ENCODE results near the gene GFRA1. TPM values are rescaled to one million over a fixed set of nuclear protein-coding genes. Genes with fewer than 3 reads are reported as not detected.

Gene GFRA1
- polyA plus RNA-seq, 3 donors, result not detected

GRCh38 chr10:116085323-116085722 is 187.7 kb downstream of the GFRA1 start:
- no peak for DNase-seq
- H3K27me3 ChIP-seq (ENCODE audit: control insufficient read depth in 2 of 2, insufficient read depth in 2 of 2, low read length in 2 of 2), result no peaks in the 10 kb centered on the region
- WGBS (ENCODE audit: insufficient coverage), result 78% methylated on average over 2 of the region's 4 CpGs
- H3K4me3 ChIP-seq (replicated peaks in 1 of 3; ENCODE audit: low read depth in 2 of 3, low read length in 3 of 3), result no peak overlapping the region
- H3K27me3 Mint-ChIP-seq (ENCODE audit: low read depth in 3 of 3), result peaks cover 0 to 3% (median 0%) of the 10 kb centered on the region in 3 donors
- H3K4me1 Mint-ChIP-seq, result no peaks in the 10 kb centered on the region
- H3K79me2 ChIP-seq (ENCODE audit: insufficient read depth, low read length), result no peaks in the 10 kb centered on the region
- H3K27ac ChIP-seq (ENCODE audit: low read depth in 1 of 2, low read length in 2 of 2), result no peak overlapping the region
- H4K20me1 ChIP-seq (ENCODE audit: insufficient read depth, low read length), result no peaks in the 10 kb centered on the region
- no peak overlapping the region for H2AFZ ChIP-seq (ENCODE audit: insufficient read depth, low read depth, low read length, poor library complexity, severe bottlenecking)
- H3K4me3 Mint-ChIP-seq, result no peak overlapping the region
- no peaks in the 10 kb centered on the region for H3K36me3 Mint-ChIP-seq
- intact Hi-C loops (cut with micrococcal nuclease), result no loop called here
- peaks cover 0 to 9% (median 0%) of the 10 kb centered on the region in 7 donors for H3K9me3 Mint-ChIP-seq
- H3K9me3 ChIP-seq (replicated peaks in 1 of 2; ENCODE audit: control insufficient read depth in 1 of 2, insufficient read depth in 1 of 2, low read length in 2 of 2), result no peaks in the 10 kb centered on the region
- no peak overlapping the region for H3K4me2 ChIP-seq (replicated peaks; ENCODE audit: extremely low read depth, low read length, poor library complexity, severe bottlenecking)
- no peaks in the 10 kb centered on the region for H3K36me3 ChIP-seq (replicated peaks in 1 of 2; ENCODE audit: control insufficient read depth in 1 of 2, insufficient read depth in 2 of 2, low read length in 2 of 2)
- no peak for TF ChIP-seq CTCF (IDR thresholded peaks at IDR 0.05)
- H3K4me1 ChIP-seq (ENCODE audit: control insufficient read depth in 1 of 2, insufficient read depth in 2 of 2, low read length in 2 of 2), result no peaks in the 10 kb centered on the region
- H3K27ac Mint-ChIP-seq, result no peak overlapping the region
- H3K9ac ChIP-seq (ENCODE audit: insufficient read depth, low read length, poor library complexity, severe bottlenecking), result no peak overlapping the region

GRCh38 chr10:116084161-116084560 is 188.8 kb downstream of the GFRA1 start:
- H4K20me1 ChIP-seq (ENCODE audit: insufficient read depth, low read length), result no peaks in the 10 kb centered on the region
- no peak overlapping the region for H3K4me2 ChIP-seq (replicated peaks; ENCODE audit: extremely low read depth, low read length, poor library complexity, severe bottlenecking)
- Mint-ChIP-seq H3K36me3 (no peaks in the 10 kb centered on the region), H3K9me3 (peaks cover 0 to 9% (median 1%) of the 10 kb centered on the region in 7 donors), H3K4me3 (no peak overlapping the region), H3K4me1 (no peaks in the 10 kb centered on the region), H3K27me3 (ENCODE audit: low read depth in 3 of 3) (peaks cover 0 to 3% (median 0%) of the 10 kb centered on the region in 3 donors), H3K27ac (no peak overlapping the region)
- no peaks in the 10 kb centered on the region for H3K79me2 ChIP-seq (ENCODE audit: insufficient read depth, low read length)
- no peak overlapping the region for H3K27ac ChIP-seq (ENCODE audit: low read depth in 1 of 2, low read length in 2 of 2)
- intact Hi-C loops (cut with micrococcal nuclease), result no loop called here
- no peaks in the 10 kb centered on the region for H3K36me3 ChIP-seq (replicated peaks in 1 of 2; ENCODE audit: control insufficient read depth in 1 of 2, insufficient read depth in 2 of 2, low read length in 2 of 2)
- DNase-seq, result no peak
- WGBS (ENCODE audit: insufficient coverage), result no CpG with 5 or more reads among the region's 6 CpGs
- H3K27me3 ChIP-seq (ENCODE audit: control insufficient read depth in 2 of 2, insufficient read depth in 2 of 2, low read length in 2 of 2), result no peaks in the 10 kb centered on the region
- no peak overlapping the region for H3K9ac ChIP-seq (ENCODE audit: insufficient read depth, low read length, poor library complexity, severe bottlenecking)
- H3K4me1 ChIP-seq (ENCODE audit: control insufficient read depth in 1 of 2, insufficient read depth in 2 of 2, low read length in 2 of 2), result no peaks in the 10 kb centered on the region
- H2AFZ ChIP-seq (ENCODE audit: insufficient read depth, low read depth, low read length, poor library complexity, severe bottlenecking), result no peak overlapping the region
- no peak for TF ChIP-seq CTCF (IDR thresholded peaks at IDR 0.05)
- no peak overlapping the region for H3K4me3 ChIP-seq (replicated peaks in 1 of 3; ENCODE audit: low read depth in 2 of 3, low read length in 3 of 3)
- no peaks in the 10 kb centered on the region for H3K9me3 ChIP-seq (replicated peaks in 1 of 2; ENCODE audit: control insufficient read depth in 1 of 2, insufficient read depth in 1 of 2, low read length in 2 of 2)

Measured in CD14-positive monocyte (primary cell).